PC-9 (cell line): ENCODE data around the gene POMP. TPM values are rescaled to one million over a fixed set of nuclear protein-coding genes. Genes with fewer than 3 reads are reported as not detected.
"Not testable (repeated sequence)": the region's sequence is repeated elsewhere in the genome, so short reads cannot be mapped to it uniquely, and the experiment has no call there.

Source experiments
- BruUV-seq: library from RNA; stranded (reverse); fragments of 400-500 nt; replicated peaks from 2 replicates; lab custom pipeline; 2021; lab: Mats Ljungman, UMichigan
- CTCF ChIA-PET: fragments of 300-600 bp; sonication (Branson Sonifier 250); formaldehyde crosslinking; loops from one replicate; lab custom pipeline; 2022; ENCODE audit warnings: antibody characterized with exemption; lab: Charles Lee
- POLR2A ChIA-PET: fragments of 300-600 bp; sonication (Branson Sonifier 250); formaldehyde crosslinking; loops from one replicate; lab custom pipeline; 2022; ENCODE audit warnings: antibody characterized with exemption; ENCODE audit not compliant: unreplicated experiment; lab: Charles Lee
- DNase-seq, 2 experiments: peaks; one replicate each; pipeline versions ENCODE4 v3.0.0 to v3.0.0-alpha.2; 2015 to 2022; ENCODE audit warnings: mixed read lengths in 1 of 2
- H2AFZ ChIP-seq: fragments of 200-600 bp; sonication (generic); 2 replicates; pipeline ENCODE4 v1.8.1; 2017; ENCODE audit warnings: antibody characterized with exemption
- H3F3A ChIP-seq: fragments of 200-600 bp; sonication (generic); 2 replicates; pipeline ENCODE4 v1.8.1; 2017; ENCODE audit warnings: antibody characterized with exemption, mild to moderate bottlenecking, low read depth; ENCODE audit not compliant: insufficient read depth
- H3K27ac ChIP-seq: fragments of 200-600 bp; sonication (generic); 2 replicates; pipeline ENCODE4 v1.6.1; 2016; ENCODE audit warnings: mixed run types
- H3K27me3 ChIP-seq: fragments of 200-600 bp; sonication (generic); 2 replicates; pipeline ENCODE4 v1.6.1; 2016; ENCODE audit warnings: low read depth, mixed run types; ENCODE audit not compliant: insufficient read depth
- H3K36me3 ChIP-seq: fragments of 200-600 bp; sonication (generic); 2 replicates; pipeline ENCODE4 v1.6.1; 2016; ENCODE audit warnings: low read depth, mixed run types
- H3K4me1 ChIP-seq: fragments of 200-600 bp; sonication (generic); replicated peaks from 2 replicates; pipeline ENCODE4 v1.6.1; 2016; ENCODE audit warnings: mixed run types; ENCODE audit not compliant: insufficient read depth
- H3K4me2 ChIP-seq: fragments of 200-600 bp; sonication (generic); 2 replicates; pipeline ENCODE4 v1.6.1; 2017; ENCODE audit warnings: mixed run types
- H3K4me3 ChIP-seq: fragments of 200-600 bp; sonication (generic); 2 replicates; pipeline ENCODE4 v1.6.1; 2016; ENCODE audit warnings: mixed run types
- H3K79me2 ChIP-seq: fragments of 200-600 bp; sonication (generic); 2 replicates; pipeline ENCODE4 v1.6.1; 2017; ENCODE audit warnings: low read depth, mixed run types
- H3K9me2 ChIP-seq: fragments of 200-600 bp; sonication (generic); 2 replicates; pipeline ENCODE4 v1.8.1; 2017; ENCODE audit warnings: mild to moderate bottlenecking; ENCODE audit not compliant: insufficient read depth
- H3K9me3 ChIP-seq: fragments of 200-600 bp; sonication (generic); 2 replicates; pipeline ENCODE4 v1.8.1; 2016; ENCODE audit warnings: low read depth; ENCODE audit not compliant: insufficient read depth
- H4K20me1 ChIP-seq: fragments of 200-600 bp; sonication (generic); 2 replicates; pipeline ENCODE4 v1.8.1; 2017; ENCODE audit not compliant: insufficient read depth
- CTCF ChIP-seq: fragments of 200-600 bp; sonication (generic); conservative IDR thresholded peaks from 2 replicates; pipeline ENCODE4 v1.6.1; 2017; ENCODE audit warnings: mixed run types, antibody characterized with exemption, mild to moderate bottlenecking, moderate library complexity
- EZH2 ChIP-seq: fragments of 200-600 bp; sonication (generic); IDR thresholded peaks from 2 replicates; pipeline ENCODE4 v1.8.0; 2017; ENCODE audit warnings: antibody characterized with exemption, low read depth
- intact Hi-C: fragments of 100-400 bp; cut with micrococcal nuclease; formaldehyde crosslinking; loops from one replicate; pipeline ENCODE4 v1.10.0; 2022; ENCODE audit not compliant: unreplicated experiment
- total RNA-seq: library from RNA; stranded (reverse); gene quantifications from 2 replicates; pipeline ENCODE4 v1.2.3, GENCODE V29; 2021

POMP gene
- total RNA-seq, 1 experiment from 2014 or later: 63.7 TPM

DNA sequence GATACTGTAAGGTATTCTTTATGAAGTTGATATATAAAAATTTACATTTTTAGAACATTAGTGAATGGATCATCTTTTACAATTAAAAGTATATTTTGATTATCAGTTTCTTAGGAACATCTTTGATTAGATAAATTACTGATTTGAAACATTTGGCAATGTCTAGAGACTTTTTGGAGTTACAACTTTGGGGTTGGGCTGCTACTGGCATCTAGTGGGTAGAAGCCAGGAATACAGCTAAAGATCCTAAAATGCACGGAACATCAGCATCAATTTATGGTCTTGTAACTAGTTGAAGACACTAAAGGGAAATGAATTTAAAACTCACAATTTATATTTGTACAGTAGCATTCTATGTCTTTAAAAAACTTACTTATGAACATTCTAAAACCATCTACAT, 19.9 kb downstream of the POMP start:
- Histone ChIP-seq H3K36me3 (peaks cover 14% of the 10 kb centered on the region; the same call in 1 of the 2 replicates), H3K27ac (no peak overlapping the region), H3K27me3 (no peaks in the 10 kb centered on the region), H3K4me1 (no peaks in the 10 kb centered on the region), H3K9me2 (no peaks in the 10 kb centered on the region), H3K4me2 (no peak overlapping the region), H4K20me1 (no peaks in the 10 kb centered on the region), H2AFZ (no peak overlapping the region), H3K9me3 (no peaks in the 10 kb centered on the region), H3F3A (peaks cover 13% of the 10 kb centered on the region), H3K79me2 (no peaks in the 10 kb centered on the region), H3K4me3 (no peak overlapping the region)
- TF ChIP-seq CTCF: no peak
- TF ChIP-seq EZH2: no peak
- ChIA-PET POLR2A (no interaction called here), CTCF (no interaction called here)
- no peak for DNase-seq
- no TSS peak for BruUV-seq
- intact Hi-C loops: loop anchor here (1.0 kb wide), 1 partner anchor 117 kb away; no protein-coding TSS in a partner anchor

GRCh38 chr13:28679628-28680027, 20.7 kb downstream of the POMP start:
- DNase-seq: no peak
- H3K9me2 ChIP-seq: no peaks in the 10 kb centered on the region
- no peaks in the 10 kb centered on the region for H4K20me1 ChIP-seq
- H3K79me2 ChIP-seq: no peaks in the 10 kb centered on the region
- no peak overlapping the region for H3K4me3 ChIP-seq
- no peak overlapping the region for H2AFZ ChIP-seq
- no peaks in the 10 kb centered on the region for H3K27me3 ChIP-seq
- H3K36me3 ChIP-seq: peaks cover 6% of the 10 kb centered on the region; the same call in 1 of the 2 replicates
- H3K4me1 ChIP-seq: no peaks in the 10 kb centered on the region
- ChIA-PET CTCF (interaction anchor here (0.6 kb wide), 1 partner anchor 1223 kb away, joined by 5 read pairs; no protein-coding TSS in a partner anchor), POLR2A (no interaction called here)
- TF ChIP-seq EZH2 (no peak), CTCF (peak; percentile 65)
- intact Hi-C loops: loop anchor here (1.0 kb wide), 1 partner anchor 117 kb away; no protein-coding TSS in a partner anchor
- BruUV-seq: no TSS peak
- H3K4me2 ChIP-seq: no peak overlapping the region
- no peak overlapping the region for H3K27ac ChIP-seq
- no peaks in the 10 kb centered on the region for H3K9me3 ChIP-seq
- H3F3A ChIP-seq: peaks cover 13% of the 10 kb centered on the region

DNA sequence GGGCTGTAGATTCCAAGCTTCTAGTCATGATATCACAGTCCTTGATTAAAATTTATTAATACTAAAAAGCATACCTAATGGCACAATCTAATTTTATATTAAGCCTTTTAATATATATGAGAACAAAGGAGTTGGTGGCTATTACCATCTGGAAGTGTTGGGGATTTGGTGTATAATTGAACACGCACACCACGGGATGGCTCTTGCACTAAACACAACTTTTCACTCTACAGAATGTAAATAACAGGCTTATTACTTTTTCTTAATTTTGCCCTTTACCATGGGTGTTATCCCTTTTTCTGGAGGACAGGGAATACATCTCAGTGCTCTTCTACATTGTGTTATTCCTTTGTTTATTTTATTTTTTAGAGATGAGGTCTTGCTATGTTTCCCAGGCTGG, 21.6 kb downstream of the POMP start:
- CTCF ChIA-PET: no interaction called here
- Histone ChIP-seq H3K36me3 (peaks cover 6% of the 10 kb centered on the region; the same call in 1 of the 2 replicates), H3K4me2 (no peak overlapping the region), H3K79me2 (no peaks in the 10 kb centered on the region), H3K9me3 (no peaks in the 10 kb centered on the region), H3K27me3 (no peaks in the 10 kb centered on the region), H3K4me3 (no peak overlapping the region), H3K27ac (no peak overlapping the region), H3F3A (peaks cover 13% of the 10 kb centered on the region), H2AFZ (no peak overlapping the region), H3K9me2 (no peaks in the 10 kb centered on the region), H4K20me1 (no peaks in the 10 kb centered on the region), H3K4me1 (no peaks in the 10 kb centered on the region)
- no TSS peak for BruUV-seq
- no peak for DNase-seq
- no peak for TF ChIP-seq CTCF
- TF ChIP-seq EZH2: no peak
- intact Hi-C loops: no loop called here
- POLR2A ChIA-PET: no interaction called here

DNA sequence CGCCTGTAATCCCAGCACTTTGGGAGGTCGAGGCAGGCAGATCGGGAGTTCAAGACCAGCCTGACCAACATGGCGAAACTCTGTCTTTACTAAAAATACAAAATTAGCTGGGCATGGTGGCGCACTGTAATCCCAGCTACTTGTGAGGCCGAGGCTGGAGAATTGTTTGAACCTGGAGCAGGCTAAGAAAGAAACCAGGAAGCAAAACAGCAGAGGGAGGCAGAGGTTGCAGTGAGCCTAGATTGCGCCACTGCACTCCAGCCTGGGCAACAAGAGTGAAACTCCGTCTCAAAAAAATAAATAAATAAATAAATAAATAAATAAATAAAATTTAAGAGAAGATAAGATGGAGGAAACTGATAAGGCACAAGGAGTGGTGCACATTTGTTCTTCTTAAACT, 24.2 kb downstream of the POMP start:
- H3K27ac ChIP-seq, H3K4me1 ChIP-seq, H3K36me3 ChIP-seq, H3K9me2 ChIP-seq, DNase-seq, H3K79me2 ChIP-seq, H2AFZ ChIP-seq, H3K9me3 ChIP-seq, H4K20me1 ChIP-seq, BruUV-seq, intact Hi-C loops, CTCF ChIA-PET, H3K4me3 ChIP-seq, POLR2A ChIA-PET, H3K4me2 ChIP-seq: not testable (repeated sequence)
- Histone ChIP-seq H3K27me3 (peaks cover 11% of the 10 kb centered on the region; the same call in 1 of the 2 replicates), H3F3A (peaks cover 13% of the 10 kb centered on the region)
